Esophagus muscularis mucosa (tissue), 4 donors: ENCODE measurements around the gene EEPD1.

Source experiments
- EP300 ChIP-seq: sonication (generic); formaldehyde crosslinking; IDR thresholded peaks from one replicate; pipeline ENCODE4 v1.6.1; 2017; ENCODE audit warnings: antibody characterized with exemption
- POLR2A ChIP-seq: fragments of 450-650 bp; IDR thresholded peaks from one replicate; pipeline ENCODE4 v1.6.1; 2017; ENCODE audit warnings: antibody characterized with exemption, moderate library complexity, mild to moderate bottlenecking, low read depth
- POLR2AphosphoS5 ChIP-seq, 2 donors: sonication (generic); formaldehyde crosslinking; IDR thresholded peaks; one replicate each; pipeline ENCODE4 v1.6.1; 2017; ENCODE audit warnings: antibody characterized with exemption in 2 of 2
- TF ChIP-seq, protein P1 (sequence below), 3 experiments: fragments of 200-600 bp in 2 of 3; fragments of 450-650 bp in 1 of 3; sonication (generic) in 2 of 3; IDR thresholded peaks; one replicate each; pipeline ENCODE4 v1.5.1; 2017 to 2019; ENCODE audit warnings: antibody characterized with exemption in 3 of 3, mild to moderate bottlenecking in 2 of 3, moderate library complexity in 1 of 3

DNA sequence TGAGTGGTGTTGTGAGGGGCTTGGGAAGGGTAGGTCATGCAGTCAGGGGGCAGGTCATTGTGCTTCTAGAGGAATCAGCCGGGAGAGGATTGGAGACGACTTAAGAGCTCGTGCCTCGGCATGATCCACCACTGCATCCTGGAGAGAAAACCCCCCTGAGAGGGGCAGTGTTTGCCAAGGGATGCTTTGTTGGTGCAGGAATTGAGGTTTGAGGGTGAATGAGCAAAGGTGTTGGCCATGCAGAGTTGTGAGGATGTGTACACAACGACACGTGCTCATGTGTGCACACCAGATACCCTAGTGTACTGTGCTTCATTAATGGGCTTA is 151.0 kb downstream of the EEPD1 start:
- TF ChIP-seq, protein P1, sequence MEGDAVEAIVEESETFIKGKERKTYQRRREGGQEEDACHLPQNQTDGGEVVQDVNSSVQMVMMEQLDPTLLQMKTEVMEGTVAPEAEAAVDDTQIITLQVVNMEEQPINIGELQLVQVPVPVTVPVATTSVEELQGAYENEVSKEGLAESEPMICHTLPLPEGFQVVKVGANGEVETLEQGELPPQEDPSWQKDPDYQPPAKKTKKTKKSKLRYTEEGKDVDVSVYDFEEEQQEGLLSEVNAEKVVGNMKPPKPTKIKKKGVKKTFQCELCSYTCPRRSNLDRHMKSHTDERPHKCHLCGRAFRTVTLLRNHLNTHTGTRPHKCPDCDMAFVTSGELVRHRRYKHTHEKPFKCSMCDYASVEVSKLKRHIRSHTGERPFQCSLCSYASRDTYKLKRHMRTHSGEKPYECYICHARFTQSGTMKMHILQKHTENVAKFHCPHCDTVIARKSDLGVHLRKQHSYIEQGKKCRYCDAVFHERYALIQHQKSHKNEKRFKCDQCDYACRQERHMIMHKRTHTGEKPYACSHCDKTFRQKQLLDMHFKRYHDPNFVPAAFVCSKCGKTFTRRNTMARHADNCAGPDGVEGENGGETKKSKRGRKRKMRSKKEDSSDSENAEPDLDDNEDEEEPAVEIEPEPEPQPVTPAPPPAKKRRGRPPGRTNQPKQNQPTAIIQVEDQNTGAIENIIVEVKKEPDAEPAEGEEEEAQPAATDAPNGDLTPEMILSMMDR (IDR thresholded peaks at IDR 0.05), result no peak
- TF ChIP-seq EP300 (no peak), POLR2A (no peak), POLR2AphosphoS5 (IDR thresholded peaks at IDR 0.05) (no peak)
